GOT3 (cell line): ENCODE data around the gene ITPKB.
A peak's percentile ranks its signal among the peaks of the same experiment; 100 is the strongest.
"Not testable (repeated sequence)": the region's sequence is repeated elsewhere in the genome, so short reads cannot be mapped to it uniquely, and the experiment has no call there.

Experiments
- DNase-seq: peaks from one replicate; lab custom pipeline; 2025; ENCODE audit warnings: mixed read lengths; lab: John Stamatoyannopoulos, UW

ITPKB gene

GRCh38 chr1:226738995-226739695 lies at the start of gene ITPKB:
ITPKB (minus strand) TSS chr1:226739282; CDS start chr1:226737458, 1,824 bp downstream.
- no peak for DNase-seq

GRCh38 chr1:226787638-226788037 lies 48.6 kb upstream of the ITPKB start:
- DNase-seq: no peak

GRCh38 chr1:226787071-226787470 lies 48.0 kb upstream of the ITPKB start:
- no peak for DNase-seq

DNA sequence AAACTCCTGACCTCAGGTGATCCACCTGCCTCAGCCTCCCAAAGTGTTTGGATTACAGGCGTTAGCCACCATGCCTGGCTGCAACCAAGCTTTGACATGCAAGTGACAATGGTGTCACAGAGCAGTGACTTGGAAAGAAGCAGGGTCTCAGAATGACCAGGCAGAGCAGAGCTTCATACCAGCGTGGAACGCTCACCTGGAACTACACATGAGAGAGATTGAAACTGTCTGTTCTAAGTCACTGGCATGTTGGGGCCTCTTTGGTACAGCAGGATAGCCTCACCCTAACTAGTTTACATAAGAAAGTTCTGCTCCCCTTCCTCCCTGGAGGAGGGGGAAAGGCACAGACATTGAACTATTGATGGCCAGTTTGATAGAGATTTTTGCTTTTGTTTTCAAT lies 47.5 kb upstream of the ITPKB start:
- no peak for DNase-seq

- DNase-seq: no peak
Measured at GRCh38 chr1:226785805-226786204, 46.7 kb upstream of the ITPKB start.

DNA sequence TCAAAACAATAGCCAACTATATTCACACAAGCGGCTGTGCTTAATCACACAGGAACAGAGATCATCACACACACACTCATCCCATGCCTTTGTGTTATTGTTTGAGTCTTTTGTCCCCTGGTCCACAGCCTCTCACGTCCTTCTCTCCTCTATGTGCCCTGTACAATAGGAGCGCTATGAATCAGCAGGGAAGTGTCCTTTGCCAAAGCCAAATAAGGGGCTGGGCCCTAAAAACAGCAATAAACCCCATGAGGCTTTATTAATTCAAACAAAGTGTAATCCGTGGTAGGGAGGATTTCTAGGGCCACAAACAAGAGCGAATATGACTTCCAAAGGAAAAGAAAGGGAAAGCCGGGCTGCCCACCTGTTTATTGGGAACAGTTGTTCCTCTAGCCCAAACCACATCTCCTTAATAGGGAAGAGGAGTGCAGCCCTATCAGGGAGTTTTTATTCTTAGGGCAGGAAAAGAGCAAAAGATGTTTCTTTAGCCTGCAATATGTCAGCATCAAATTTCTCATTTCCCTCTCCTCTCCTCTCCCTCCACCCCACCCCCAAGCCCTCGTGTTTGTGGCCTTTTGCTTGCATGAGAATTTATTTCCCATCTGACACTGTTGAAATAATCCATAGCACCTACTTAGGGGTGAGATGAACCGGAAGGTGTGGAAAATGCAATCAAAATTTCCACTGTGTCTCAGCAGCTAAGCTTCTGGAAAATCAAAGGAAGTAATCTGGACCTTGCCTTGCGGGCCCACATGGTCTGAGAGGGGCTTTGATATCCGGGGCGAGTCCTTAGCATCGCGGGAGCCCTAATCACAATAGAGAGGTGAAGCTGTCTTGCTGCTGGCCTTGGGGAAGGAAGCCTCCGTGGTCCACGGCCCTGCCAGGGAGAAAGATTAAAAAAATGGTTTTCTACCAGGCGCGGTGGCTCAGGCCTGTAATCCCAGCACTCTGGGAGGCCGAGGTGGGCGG lies 45.3 kb upstream of the ITPKB start:
- DNase-seq: no peak

GRCh38 chr1:226782845-226783601 lies 43.9 kb upstream of the ITPKB start:
- no peak for DNase-seq

- DNase-seq: no peak
Measured at GRCh38 chr1:226781937-226782609, 43.0 kb upstream of the ITPKB start.

DNA sequence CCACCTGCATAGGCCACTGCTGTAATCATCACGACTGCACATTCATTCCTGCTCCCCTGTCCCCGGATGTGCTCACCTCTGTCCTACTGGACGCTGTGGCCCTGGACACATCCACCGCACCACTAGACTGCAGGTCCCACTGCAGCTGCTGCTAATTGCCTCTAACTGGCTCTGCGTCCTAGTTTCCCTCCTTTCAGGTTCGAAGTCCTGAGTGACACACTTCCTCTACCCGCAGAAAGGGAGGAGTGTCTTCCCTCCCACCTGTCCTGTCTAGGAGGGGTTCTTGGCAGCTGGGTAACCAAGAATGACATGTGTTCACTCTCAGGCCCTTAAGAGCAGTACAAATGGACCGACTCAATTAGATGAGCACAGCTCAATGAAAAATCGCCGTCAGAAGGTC lies 40.5 kb upstream of the ITPKB start:
- DNase-seq: no peak

GRCh38 chr1:226778657-226779058 lies 39.6 kb upstream of the ITPKB start:
- peak; percentile 99 for DNase-seq

- no peak for DNase-seq
Measured at GRCh38 chr1:226776975-226777374, 37.9 kb upstream of the ITPKB start.

DNA sequence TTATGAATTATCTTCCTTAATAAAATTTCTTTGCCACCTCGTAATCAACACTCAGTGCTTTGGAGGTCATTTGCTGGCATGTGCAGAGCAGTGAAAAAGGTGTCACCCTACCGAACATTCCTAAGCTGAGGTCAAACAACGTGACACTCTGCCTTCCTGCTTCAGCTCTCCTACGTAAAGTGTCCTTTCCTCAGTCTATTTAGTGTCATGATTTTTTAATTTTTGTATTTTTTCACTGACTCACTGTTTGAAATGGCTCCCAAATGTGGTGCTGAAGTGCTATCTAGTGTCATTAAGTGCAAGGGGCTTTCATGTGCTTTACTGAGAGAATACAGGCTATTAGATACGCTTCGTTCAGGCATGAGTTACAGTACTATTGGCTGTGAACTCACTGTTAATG lies 37.0 kb upstream of the ITPKB start:
- DNase-seq: no peak

DNA sequence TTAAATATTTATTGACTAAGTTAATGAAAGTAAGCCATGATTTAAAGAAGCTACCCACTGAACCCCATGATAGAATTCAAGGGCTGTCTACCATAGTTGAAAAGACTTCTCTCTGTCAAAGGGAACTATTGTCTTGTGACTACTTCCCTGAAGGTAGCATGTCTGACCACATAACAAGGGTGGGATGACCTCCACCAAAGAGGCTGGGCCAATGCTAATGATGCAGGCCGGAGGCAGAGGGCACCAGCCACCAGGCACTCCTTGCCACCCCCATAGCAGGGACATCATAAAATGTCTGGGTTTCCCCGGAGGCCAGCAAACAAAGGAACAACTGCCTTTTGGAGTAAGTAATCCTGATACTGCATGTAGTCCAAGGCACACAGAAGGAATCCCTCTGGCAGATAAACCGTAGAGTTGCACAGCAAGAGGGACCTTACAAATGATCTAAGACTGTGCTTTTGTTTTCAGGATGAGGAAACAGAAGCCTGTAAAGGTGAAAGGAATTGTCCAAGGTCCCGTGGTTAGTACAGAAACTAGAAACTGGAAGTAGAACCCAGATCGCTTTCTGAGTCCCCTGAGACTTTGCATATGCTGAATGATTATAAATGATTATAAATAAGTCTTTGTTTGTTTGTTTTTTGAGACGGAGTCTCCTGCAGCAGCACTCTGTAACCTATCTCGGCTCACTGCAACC lies 33.5 kb upstream of the ITPKB start:
- no peak for DNase-seq

DNA sequence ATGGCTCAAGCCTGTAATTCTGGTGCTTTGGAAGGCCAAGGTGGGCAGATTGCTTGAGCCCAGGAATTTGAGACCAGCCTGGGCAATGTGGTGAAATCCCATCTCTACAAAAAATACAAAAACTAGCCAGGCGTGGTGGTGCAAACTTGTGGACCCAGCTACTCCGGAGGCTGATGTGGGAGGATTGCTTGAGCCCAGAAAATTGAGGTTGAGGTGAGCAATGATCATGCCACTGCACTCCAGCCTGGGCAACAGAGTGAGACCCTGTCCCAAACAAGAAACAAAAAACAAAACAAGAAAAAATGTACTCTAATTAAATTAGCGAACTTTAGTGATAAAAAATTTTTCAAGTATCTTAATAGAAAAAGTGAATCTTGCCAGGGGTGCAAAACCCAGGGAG lies 28.1 kb upstream of the ITPKB start:
- DNase-seq: not testable (repeated sequence)

DNA sequence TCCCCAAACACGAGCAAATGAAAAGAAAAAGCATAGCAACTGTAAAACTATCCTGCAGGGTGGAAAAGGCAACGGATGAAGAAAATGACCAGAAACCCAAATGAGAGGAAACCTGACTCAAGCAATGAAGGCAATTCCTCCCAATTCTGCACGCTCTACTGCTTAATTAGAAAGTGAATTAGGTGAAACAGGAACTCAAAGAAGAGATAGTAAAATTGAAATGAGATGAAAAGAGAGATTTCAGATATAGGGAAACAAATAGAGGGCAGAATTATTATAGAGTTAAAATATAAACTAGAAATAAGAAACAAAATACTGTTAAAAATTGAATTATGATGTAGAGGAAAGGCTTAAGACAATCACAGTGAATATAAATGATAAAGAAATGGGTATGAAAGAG lies 27.5 kb upstream of the ITPKB start:
- DNase-seq: no peak

- DNase-seq: no peak
Measured at GRCh38 chr1:226764533-226764932, 25.5 kb upstream of the ITPKB start.

- peak; percentile 71 for DNase-seq
Measured at GRCh38 chr1:226763905-226764264, 24.8 kb upstream of the ITPKB start.

DNA sequence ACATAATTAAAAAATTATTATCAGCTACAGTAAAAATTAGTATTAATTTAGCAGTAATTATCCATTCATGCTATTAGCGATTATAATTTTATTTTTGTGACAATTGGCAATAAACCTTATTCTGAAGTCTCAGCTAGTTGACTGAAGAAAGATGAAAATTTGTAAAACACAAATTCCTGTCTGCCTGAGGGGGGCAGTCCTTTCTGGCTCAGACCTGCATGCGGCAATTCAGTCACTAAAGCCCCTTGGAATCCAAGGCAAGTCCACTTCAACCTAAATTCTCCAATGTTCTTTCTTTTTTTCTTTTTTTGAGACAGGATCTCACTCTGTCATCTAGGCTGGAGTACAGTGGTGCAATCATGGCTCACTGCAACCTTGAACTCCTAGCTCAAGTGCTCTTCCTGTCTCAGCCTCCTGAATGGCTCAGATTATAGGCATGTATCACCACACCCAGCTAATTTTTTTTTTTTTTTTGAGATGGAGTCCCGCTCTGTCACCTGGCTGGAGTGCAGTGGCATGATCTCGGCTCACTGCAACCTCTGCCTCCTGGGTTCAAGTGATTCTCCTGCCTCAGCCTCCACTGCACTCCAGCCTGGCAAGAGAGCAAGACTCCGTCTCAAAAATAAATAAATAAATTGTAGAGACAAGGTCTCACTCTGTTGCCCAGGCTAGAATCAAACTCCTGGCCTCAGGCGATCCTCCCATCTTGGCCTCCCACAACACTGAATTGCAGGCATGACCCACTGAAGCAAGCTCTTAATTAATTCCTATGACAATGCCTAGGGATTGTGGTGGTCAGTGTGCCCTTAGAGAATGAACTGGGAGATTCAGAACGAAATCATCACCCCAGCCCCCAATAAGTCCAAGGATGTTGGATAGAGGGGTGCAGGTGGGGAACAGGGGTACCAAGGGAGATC lies 24.2 kb upstream of the ITPKB start:
- no peak for DNase-seq

DNA sequence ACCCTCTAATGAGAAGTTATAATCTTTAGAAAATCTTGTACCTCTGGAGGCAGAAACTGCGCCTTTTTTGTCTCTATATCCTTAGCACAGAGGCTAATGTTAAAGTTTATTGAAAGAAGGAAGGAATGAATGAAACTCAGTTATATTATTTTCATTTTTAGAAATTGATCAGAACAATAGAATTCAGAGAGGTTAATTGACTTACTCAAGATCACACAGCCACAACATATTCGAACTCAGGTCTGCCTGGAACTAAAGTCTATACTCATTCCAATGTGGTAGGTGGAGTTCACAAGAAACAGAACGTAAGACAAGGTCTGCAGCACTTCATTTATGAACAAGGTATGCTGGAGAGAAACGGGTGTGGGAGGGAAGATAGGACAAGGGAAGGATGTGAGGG lies 23.0 kb upstream of the ITPKB start:
- DNase-seq: no peak

DNA sequence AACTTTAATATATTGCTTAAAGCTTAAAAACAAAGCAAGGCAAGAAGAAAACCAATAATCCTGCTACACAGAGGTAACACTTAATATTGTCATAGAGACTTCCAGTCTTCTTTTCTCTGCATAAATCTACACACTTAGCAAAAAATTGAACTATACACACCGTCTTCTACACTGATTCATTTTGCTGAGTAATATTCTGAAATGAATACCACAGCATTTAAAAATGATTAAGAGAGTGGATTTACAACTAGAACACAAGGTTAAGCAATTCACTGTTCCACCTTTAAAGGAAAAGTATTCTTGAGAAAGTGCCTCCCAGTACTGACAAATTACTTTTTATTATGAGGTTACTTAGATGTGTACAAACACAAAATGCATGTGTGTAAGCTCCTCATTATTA lies 22.2 kb upstream of the ITPKB start:
- DNase-seq: no peak
